HepG2 (cell line): Measurements from ENCODE around the gene GGA3. TPM values are rescaled to one million over a fixed set of nuclear protein-coding genes. Genes with fewer than 3 reads are reported as not detected.

Source experiments
- ADNP ChIP-seq: sonication (generic); formaldehyde crosslinking; IDR thresholded peaks from 2 replicates; pipeline ENCODE4 v1.4.0; 2020; ENCODE audit warnings: missing genetic modification reagents
- ARHGAP35 ChIP-seq: sonication (generic); formaldehyde crosslinking; IDR thresholded peaks from 2 replicates; pipeline ENCODE4 v1.9.0; 2022; ENCODE audit warnings: mild to moderate bottlenecking, inconsistent platforms, moderate library complexity, missing genetic modification reagents, borderline replicate concordance
- ATF4 ChIP-seq, 2 experiments: fragments of 450-650 bp in 1 of 2; sonication (generic) in 1 of 2; formaldehyde crosslinking; IDR thresholded peaks; 2 replicates each; pipeline versions ENCODE4 v1.5.0 to v1.8.0; 2020 to 2022; ENCODE audit warnings: mild to moderate bottlenecking in 1 of 2, missing genetic modification reagents in 1 of 2
- BHLHE40 ChIP-seq: IDR thresholded peaks from 2 replicates; pipeline ENCODE4 v1.6.1; 2011; ENCODE audit warnings: low read length, improper control_type of control experiment
- CEBPB ChIP-seq: IDR thresholded peaks from 2 replicates; pipeline ENCODE4 v1.6.1; 2011; ENCODE audit warnings: low read depth, low read length, improper control_type of control experiment, borderline replicate concordance
- FIP1L1 ChIP-seq: fragments of 200-400 bp; formaldehyde crosslinking; IDR thresholded peaks from 2 replicates; pipeline ENCODE4 v1.6.1; 2018; ENCODE audit warnings: low read depth, mild to moderate bottlenecking, low read length, moderate library complexity, borderline replicate concordance; ENCODE audit not compliant: insufficient read depth
- HOXA5 ChIP-seq: sonication (generic); formaldehyde crosslinking; IDR thresholded peaks from 2 replicates; pipeline ENCODE4 v1.4.0; 2020; ENCODE audit warnings: missing genetic modification reagents
- JUNB ChIP-seq: sonication (generic); formaldehyde crosslinking; IDR thresholded peaks from 2 replicates; pipeline ENCODE4 v1.8.0; 2022; ENCODE audit warnings: missing genetic modification reagents, mild to moderate bottlenecking, borderline replicate concordance
- MBNL3 ChIP-seq: fragments of 250-450 bp; sonication (Bioruptor Pico); conservative IDR thresholded peaks from 2 replicates; pipeline ENCODE4 v1.8.0; 2022; ENCODE audit warnings: mild to moderate bottlenecking, inconsistent platforms
- PHF20 ChIP-seq: sonication (generic); formaldehyde crosslinking; IDR thresholded peaks from 2 replicates; pipeline ENCODE4 v1.5.0; 2020; ENCODE audit warnings: mild to moderate bottlenecking, missing genetic modification reagents
- SAP130 ChIP-seq: IDR thresholded peaks from 2 replicates; pipeline ENCODE4 v1.6.1; 2016; ENCODE audit warnings: low read depth
- SMAD9 ChIP-seq: sonication (generic); formaldehyde crosslinking; IDR thresholded peaks from 2 replicates; pipeline ENCODE4 v1.5.1; 2020; ENCODE audit warnings: mild to moderate bottlenecking, missing genetic modification reagents
- ZBTB49 ChIP-seq: sonication (generic); formaldehyde crosslinking; IDR thresholded peaks from 2 replicates; pipeline ENCODE4 v1.4.0; 2020; ENCODE audit warnings: missing genetic modification reagents, borderline replicate concordance
- ZC3H4 ChIP-seq: sonication (generic); formaldehyde crosslinking; IDR thresholded peaks from 2 replicates; pipeline ENCODE4 v1.4.0; 2020; ENCODE audit warnings: missing genetic modification reagents, borderline replicate concordance
- ZFP90 ChIP-seq: sonication (generic); formaldehyde crosslinking; IDR thresholded peaks from 2 replicates; pipeline ENCODE4 v1.8.0; 2022; ENCODE audit warnings: missing genetic modification reagents, mild to moderate bottlenecking, inconsistent platforms, borderline replicate concordance
- ZHX1 ChIP-seq: sonication (generic); formaldehyde crosslinking; IDR thresholded peaks from 2 replicates; pipeline ENCODE4 v1.8.1; 2022; ENCODE audit warnings: low read depth, mild to moderate bottlenecking, missing genetic modification reagents
- ZNF24 ChIP-seq: fragments of 450-650 bp; IDR thresholded peaks from 2 replicates; pipeline ENCODE4 v1.6.1; 2017; ENCODE audit warnings: antibody characterized with exemption, mild to moderate bottlenecking
- ZNF253 ChIP-seq: sonication (generic); formaldehyde crosslinking; IDR thresholded peaks from 2 replicates; pipeline ENCODE4 v1.8.0; 2022; ENCODE audit warnings: mild to moderate bottlenecking, missing genetic modification reagents, borderline replicate concordance
- ZNF274 ChIP-seq: sonication (generic); formaldehyde crosslinking; IDR thresholded peaks from 2 replicates; pipeline ENCODE4 v1.5.1; 2020; ENCODE audit warnings: mild to moderate bottlenecking, missing genetic modification reagents
- ZNF317 ChIP-seq: sonication (generic); formaldehyde crosslinking; IDR thresholded peaks from 2 replicates; pipeline ENCODE4 v1.5.0; 2020; ENCODE audit warnings: mild to moderate bottlenecking, missing genetic modification reagents
- ZNF350 ChIP-seq: sonication (generic); formaldehyde crosslinking; IDR thresholded peaks from 2 replicates; pipeline ENCODE4 v1.4.0; 2020; ENCODE audit warnings: mild to moderate bottlenecking, low read depth, missing genetic modification reagents, borderline replicate concordance
- ZNF367 ChIP-seq: sonication (generic); formaldehyde crosslinking; IDR thresholded peaks from 2 replicates; pipeline ENCODE4 v1.4.0; 2020; ENCODE audit warnings: missing genetic modification reagents, borderline replicate concordance
- ZNF576 ChIP-seq: sonication (generic); formaldehyde crosslinking; IDR thresholded peaks from 2 replicates; pipeline ENCODE4 v1.4.0; 2020; ENCODE audit warnings: mild to moderate bottlenecking, missing genetic modification reagents
- ZNF713 ChIP-seq: sonication (generic); formaldehyde crosslinking; IDR thresholded peaks from 2 replicates; pipeline ENCODE4 v1.4.0; 2020; ENCODE audit warnings: mild to moderate bottlenecking, missing genetic modification reagents
- polyA plus RNA-seq, 8 experiments: library from polyadenylated mRNA; depleted of rRNA in 3 of 8; stranded (reverse) in 7 of 8; unstranded in 1 of 8; fragments of >200 nt; fragmentation: Illumina TruSeq in 4 of 8; extraction: Trizol in 4 of 8; gene quantifications; 2 replicates each; pipeline versions ENCODE4 v1.2.1 to v1.2.3, GENCODE V29; 2011 to 2016; ENCODE audit warnings: low read depth in 4 of 8, missing spikeins in 1 of 8, mixed read lengths in 1 of 8; ENCODE audit not compliant: insufficient read depth in 1 of 8
- total RNA-seq, 5 experiments: library from RNA; depleted of rRNA; stranded (reverse); fragments of >200 nt; fragmentation: Illumina TruSeq; extraction: Trizol; gene quantifications; 2 replicates each; pipeline ENCODE4 v1.2.3, GENCODE V29; 2016; ENCODE audit warnings: low read depth in 1 of 5

Gene GGA3
- total and polyA plus RNA-seq, 2 of the 13 experiments (the other 11 are each of a cell fraction or from before 2014, with no cell fraction given), result 28.4 to 43.7 TPM

- TF ChIP-seq ZHX1, result peak; percentile 87
- no peak; the same call in 1 of the 2 replicates for TF ChIP-seq ARHGAP35 (CRISPR knock-in tag)
- TF ChIP-seq FIP1L1, result no peak
- no peak for TF ChIP-seq MBNL3 (CRISPR knock-in tag)
- 0 out of 2 replicates have a peak, but pooled peaks have one; percentile 34 for TF ChIP-seq ZNF253 (CRISPR knock-in tag)
- no peak; the same call in 1 of the 2 replicates for TF ChIP-seq ZFP90 (CRISPR knock-in tag)
- TF ChIP-seq HOXA5 (CRISPR knock-in tag), result no peak
- no peak for TF ChIP-seq CEBPB
- no peak for TF ChIP-seq ZNF24
- TF ChIP-seq ATF4 (CRISPR knock-in tag; IDR thresholded peaks at IDR 0.05), result no peak
- 0 out of 2 replicates have a peak, but pooled peaks have one; percentile 58 for TF ChIP-seq ZNF713
- peak; percentile 94 for TF ChIP-seq SAP130 (CRISPR knock-in tag)
- TF ChIP-seq ZNF317, result 0 out of 2 replicates have a peak, but pooled peaks have one; percentile 25
- no peak for TF ChIP-seq SMAD9
- TF ChIP-seq BHLHE40, result no peak
- TF ChIP-seq PHF20, result no peak; the same call in 1 of the 2 replicates
- peak; percentile 88 for TF ChIP-seq ZNF350 (CRISPR knock-in tag)
- no peak; the same call in 1 of the 2 replicates for TF ChIP-seq ZC3H4
- TF ChIP-seq ZNF274 (CRISPR knock-in tag), result peak; percentile 92
- no peak for TF ChIP-seq ADNP (CRISPR knock-in tag)
- no peak for TF ChIP-seq ZNF367
- no peak for TF ChIP-seq JUNB
- no peak for TF ChIP-seq ZNF576 (CRISPR knock-in tag)
- TF ChIP-seq ZBTB49 (CRISPR knock-in tag), result no peak
Observed at GRCh38 chr17:75267411-75268232, 6.2 kb upstream of the GGA3 start (continued).
